Activated CD4-positive, alpha-beta T cell treated with anti-CD3 and anti-CD28 coated beads, Interleukin-2, amount 50 U/mL, for 4 hours (primary cell): ENCODE data around the gene BANK1.

Experiments
- DNase-seq, 2 experiments: peaks; one replicate each; pipeline ENCODE4 v3.0.0-alpha.2; 2020

The BANK1 gene

DNA sequence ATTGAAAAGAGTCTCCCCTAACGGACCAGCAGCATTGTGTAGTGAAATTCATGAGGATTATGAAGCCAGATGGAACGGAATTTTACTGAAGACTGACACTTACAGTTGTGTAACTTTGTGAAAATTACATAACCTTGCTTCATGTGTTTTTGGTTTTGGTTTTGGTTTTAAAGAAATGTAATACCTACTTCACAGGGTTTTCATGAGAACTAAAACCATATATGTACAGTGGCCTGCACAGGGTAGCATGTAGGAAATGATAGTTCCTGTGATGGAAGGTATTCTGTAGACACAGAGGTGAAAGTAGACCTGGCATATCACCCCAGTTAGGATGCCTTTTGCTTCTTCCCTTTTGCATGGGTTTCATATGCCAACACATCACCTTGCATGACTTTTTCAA, 247.0 kb downstream of the BANK1 start:
- DNase-seq = no peak

DNA sequence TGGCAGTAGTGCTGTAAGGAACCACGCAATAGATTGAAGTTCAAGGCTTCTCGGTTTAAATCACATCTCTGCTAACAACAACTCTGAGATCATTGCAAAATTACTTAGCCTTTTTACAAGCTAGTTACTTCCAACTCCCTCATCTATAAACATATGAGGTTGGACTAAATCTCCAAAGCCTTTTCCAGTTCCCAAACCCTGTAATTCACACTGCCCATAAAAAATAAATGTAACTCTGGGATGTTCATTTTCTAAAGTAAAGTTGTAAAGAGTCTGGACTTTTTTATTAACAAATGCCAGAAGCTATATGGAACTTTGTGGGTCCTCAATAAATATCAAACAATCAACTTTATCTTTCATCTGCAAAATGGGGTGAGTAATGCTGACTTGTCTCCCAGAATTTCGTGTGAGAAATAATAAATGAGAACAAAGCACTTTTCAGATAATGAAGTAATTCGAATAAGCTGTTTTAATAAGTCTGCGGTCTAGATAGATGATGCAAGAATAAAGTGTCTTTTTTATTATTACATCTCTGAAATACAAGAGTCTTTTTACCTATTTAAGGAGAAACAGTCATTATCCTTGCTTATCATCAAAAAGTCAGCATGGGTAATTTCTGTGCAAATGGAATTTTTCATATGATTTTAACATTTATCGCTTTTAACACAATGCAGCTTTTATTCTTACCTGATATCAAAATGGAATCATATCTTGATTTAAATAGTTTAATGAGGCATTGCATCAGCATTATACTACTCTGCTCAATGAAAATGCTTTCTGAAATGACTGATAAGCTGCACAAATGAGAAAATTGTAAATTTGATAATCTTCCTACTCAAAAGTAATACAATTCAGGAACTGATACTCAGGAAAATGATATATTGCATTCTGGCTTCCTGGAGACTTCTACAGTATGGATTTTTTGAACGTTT, 252.6 kb downstream of the BANK1 start:
- no peak for DNase-seq

DNA sequence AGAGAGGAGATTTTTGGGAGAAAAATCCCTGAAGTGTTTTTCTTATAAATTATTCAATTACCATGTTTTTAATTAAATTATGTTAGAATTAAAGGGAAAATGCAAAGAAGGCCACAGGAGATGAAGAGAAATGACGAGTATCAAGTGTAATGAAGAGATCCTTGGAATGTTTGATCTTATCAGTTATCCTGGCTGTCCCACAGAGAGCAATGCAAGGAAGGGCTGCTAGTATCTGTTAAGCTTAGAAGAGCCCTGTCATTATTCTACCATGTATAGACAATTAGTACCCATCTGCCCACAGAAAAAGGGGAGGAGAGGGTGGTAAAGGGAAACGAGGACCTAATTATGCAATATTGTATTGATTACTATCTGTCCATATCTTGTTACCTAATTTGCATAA, 257.1 kb downstream of the BANK1 start:
- no peak for DNase-seq

DNA sequence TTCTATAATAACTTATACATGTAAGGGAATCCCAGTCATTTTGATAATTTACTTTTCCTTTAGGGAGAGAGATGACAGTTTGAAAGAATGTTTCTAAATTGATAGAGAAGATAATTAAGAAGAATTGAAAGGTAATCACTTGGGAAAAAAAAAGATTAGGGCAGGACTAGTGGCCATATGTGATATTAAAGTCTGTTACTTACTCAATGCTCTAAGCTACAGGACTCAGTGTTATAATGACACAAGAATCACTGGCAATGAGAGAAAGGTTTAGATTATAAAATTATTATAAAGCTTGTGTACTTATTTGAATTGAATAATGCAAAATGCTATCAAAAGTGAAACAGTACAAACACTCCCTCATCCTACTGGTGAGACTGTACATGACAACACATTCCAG, 265.3 kb downstream of the BANK1 start:
- no peak for DNase-seq

DNA sequence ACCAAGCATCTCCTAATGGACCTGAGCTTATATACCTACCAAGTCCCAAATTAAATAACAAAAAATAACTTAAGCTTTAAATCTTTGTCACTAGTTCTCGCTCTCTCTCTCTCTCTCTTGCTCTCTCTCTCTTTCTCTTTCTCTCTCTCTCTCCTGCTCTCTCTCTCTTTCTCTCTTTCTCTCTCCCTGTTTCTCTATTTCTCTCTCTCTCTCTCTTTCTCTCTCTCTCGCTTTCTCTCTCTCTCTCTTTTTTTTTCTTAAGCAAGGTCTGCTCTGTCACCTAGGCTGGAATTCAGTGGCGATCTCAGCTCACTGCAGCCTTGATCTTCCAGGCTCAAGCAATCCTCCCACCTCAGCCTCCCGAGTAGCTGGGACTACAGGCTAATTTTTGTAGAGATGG, 266.6 kb downstream of the BANK1 start:
- no peak for DNase-seq

DNA sequence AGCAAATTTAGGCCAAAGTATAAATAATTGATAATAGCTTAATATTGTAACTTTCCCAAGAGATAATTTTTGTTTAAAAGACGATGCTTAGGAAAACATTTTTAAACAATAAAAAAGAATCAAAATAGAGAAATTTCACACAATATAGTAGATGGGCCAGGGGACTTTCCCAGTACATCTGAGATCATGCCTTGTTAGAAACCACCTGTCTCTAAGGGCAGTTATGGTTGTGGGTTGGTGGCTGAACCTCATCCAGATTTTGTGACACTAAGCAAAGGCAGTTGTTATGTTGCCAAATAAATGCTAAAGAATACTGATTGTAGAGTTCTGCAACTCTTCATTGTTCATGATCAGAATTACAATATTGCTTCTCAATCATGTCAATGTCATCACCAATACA, 270.6 kb downstream of the BANK1 start:
- DNase-seq = no peak

DNA sequence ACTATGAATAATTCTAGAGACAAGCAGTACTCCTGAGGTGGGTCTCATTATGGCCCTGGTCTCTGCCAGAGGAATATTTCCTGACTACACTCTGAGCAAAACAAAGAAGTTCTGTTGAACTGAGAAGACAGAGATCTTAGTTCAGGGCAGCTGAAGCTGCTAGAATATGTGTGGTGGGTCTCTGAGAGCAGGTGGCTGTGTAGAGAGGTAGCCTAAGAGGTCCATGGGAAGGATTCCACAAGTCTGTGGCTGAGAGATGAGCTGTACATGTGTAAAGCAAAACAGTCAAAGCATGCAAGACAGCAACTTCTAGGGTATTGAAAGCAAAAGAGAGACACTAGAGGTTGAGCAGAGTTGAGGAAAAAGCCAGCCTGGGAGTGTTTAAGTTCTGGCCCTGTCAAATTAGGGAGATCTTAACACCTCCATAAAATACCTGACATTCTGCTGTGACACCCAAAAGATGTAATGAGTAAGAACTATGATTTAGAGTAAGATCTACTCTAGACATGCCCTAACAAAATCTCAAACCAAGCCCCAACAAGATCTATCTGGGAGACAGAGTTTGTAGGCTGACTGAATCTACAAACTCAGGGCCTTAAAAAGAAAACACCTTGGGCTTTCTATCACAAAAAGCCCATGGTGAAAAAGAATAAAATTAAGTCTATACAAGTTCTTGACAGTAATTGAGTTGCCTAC, 274.4 kb downstream of the BANK1 start:
- DNase-seq = no peak

DNA sequence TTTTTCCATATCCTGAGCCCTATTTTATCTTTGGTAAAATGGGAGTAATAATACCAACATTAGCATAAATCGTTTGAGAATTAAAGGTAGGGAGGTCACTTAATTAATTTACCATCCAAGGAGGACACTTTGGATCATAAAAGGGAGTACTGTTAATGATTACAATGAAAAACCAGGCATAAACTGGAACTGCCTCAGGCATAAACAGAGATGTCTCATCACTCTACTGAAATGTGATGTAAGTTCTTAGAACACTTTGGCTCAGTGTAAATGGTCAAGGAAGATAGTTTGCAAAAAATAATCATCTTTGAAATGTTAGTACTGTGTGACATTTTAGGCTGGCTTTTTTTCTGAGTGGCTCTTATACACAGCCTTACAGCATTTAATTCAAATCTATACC, 286.1 kb downstream of the BANK1 start:
- no peak for DNase-seq

DNA sequence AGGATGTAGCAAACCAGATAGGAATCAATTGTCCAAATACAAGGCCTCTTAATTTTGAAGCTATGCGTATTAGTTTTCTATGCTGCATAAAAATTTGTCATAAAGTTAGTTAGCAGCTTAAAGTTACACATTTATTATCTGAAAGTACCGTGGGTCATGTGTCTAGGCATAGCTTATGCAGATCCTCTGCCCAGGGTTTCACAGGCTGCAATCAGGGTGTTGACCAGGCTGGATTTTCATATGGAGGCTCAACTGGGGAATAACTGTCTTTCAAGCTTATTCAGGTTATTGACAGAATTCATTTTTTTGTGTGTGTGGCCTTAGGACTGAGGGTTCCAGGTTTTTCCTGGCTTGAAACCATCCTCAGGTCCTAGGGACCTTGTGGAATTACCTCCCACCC, 289.7 kb downstream of the BANK1 start:
- DNase-seq = no peak

DNA sequence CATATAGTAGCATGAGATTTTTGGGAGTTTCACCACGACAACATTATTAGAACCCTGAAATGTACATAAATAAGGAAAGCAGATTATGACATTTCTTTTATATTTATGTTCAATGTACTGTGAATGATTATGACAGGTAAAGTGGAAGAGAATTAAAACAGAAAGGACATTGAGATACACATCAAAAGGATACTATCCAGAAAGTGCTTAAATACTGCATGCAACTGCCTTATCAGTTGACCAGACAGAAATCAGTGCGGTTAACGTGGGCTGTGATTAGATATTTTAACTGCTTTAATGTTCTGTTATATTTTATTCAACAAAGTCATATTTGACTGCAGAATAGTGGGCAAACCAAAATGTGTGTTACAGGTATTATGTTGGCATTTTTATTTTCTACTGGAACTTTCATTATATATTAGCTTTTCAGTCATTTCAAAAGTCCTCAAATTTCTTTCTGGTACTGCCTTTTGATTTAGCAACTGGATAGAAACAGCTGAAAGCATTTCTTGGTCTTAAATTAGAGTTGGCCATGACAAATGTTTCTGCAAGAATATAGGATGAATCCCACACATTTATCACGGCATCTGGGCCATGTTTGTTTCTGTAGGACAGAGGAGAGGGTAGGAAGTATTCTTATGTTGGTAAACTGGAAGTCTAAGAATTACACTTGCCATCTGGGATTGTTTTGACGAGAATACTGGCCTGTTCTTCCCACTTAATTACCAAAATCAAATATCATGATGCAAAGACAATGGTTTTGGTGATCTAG, 299.5 kb downstream of the BANK1 start:
- no peak for DNase-seq

DNA sequence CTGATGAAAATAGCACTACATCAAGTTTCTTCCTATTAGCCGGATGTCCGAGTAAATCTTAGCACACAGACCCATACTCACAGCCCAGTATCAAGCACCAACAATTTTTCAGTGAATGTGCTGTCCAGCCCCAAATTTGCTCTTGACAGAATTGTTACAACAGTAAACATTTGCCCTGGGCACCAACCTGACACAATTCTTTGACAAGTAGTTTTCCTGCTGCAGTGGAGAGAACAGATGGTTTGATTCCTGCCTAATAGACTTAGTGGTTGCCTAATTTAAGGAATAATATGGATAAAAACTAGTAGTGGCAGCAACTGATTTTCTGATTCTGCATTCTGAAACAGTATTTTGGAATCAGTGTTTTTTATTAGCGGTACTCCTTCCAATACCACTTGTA, 301.1 kb downstream of the BANK1 start:
- no peak for DNase-seq

DNA sequence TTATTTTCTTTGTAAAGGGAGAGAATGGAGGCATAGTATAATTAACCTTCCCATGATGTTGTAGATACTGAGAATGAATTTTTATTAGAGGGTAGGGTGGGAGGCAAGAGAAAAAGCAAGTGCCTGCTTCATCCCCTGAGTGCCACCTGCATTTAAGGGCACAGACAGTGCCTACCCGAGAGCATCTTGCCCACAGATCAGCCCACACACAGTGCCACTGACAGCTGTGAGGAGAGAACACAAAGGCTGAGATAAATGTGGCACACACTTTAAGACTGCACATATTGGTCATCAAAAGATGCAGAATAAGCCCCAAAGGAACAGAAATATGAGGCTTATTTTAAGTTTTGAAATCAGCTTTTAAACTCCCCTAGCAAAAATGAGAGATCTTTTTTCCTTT, 304.0 kb downstream of the BANK1 start:
- DNase-seq = no peak

DNA sequence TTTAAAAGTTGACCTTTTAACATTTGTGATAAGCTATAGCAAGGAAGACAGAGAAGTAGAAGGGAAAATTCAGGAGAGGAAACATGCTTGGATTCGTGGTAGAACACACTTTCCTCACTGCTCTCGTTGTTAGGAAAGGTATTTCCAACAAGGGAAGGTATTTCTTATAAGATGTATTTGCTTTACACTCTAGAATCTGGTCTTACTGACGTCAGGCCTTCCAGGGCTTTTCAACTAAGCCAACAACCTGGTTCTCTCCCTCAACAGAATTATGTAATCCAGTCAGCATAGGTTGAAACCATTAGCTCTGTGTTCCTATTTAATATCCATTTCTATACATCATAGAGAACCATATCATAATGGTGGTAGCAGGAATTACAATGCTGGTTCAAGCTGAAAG, 312.8 kb downstream of the BANK1 start:
- DNase-seq = no peak

DNA sequence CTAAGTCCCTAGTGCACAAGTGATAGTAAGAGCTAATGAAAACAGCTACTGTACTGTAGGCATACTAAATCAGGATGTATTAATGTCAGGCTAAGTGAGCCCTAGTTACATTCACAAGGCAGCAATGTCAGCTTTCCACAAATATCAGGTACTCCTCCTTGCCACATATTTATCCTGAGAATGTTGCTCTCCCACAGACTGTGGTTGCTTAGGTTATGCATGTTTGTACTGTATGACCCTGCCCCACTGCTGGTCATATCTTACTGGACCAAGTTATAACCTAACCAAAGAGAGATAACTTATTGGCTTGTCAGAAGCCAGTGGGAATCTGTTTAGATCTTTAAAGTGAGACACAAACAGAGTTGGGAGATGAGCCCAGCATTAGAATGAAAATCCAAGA, 313.7 kb downstream of the BANK1 start:
- no peak for DNase-seq

DNA sequence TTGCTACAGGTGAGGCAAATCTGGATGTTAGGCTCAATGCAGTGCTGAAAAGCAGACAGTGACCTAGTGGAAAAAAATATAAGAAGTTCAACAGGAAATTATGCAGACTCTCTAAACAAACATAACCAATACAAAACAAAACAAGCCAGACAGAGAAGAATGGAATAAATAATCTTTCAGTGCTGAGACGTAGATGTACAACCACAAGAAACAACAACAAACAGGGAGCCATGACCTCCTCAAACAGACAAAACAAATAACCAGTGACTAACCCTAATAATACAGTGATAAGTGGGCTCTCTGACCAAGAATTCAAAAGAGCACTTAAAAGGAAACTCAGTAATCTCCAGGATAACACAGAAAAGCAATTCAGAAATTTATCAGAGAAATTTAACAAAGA, 315.5 kb downstream of the BANK1 start:
- no peak for DNase-seq

DNA sequence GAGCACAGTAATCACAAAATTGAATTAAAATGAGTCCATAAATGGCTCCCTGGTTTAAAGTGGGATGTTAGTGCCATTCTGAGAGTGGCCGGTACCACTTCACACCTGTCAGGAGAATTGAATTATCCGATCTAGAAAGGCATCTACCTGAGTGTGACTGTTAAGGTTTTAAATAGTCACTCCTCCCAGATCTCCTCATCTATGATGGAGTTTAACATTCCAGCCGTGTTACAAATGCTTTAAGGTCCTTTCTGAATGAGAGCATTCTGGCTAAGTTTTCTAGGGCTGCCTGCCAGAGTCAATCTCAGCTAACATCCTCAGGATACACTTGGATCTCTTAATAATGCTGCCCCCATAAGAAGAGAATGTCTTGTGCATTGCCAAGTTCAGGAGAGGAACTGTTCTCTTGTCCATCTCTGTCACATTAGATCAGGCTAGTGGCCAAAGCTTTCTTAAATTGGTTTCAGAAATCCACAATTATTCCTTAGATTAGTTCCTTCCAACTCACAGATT, 323.6 kb downstream of the BANK1 start:
- DNase-seq = no peak

DNA sequence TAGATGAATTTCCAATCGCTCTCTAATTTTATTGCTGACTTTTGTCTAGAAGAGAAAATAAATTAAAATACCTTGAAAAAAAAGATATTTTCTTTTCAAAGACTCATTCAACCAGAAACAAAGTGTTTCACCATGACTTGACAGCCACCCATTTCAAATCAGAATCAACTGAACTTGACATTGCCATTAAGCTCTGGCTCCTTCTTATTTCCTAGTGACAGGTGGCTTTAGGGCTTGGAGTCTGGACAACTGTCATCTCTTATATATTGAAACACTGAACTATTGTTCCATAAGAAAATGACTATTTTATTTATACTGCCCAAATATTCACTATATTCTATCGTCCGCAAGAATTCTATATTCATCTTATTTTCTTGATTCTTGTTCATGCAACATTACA, 325.6 kb downstream of the BANK1 start:
- DNase-seq = no peak

DNA sequence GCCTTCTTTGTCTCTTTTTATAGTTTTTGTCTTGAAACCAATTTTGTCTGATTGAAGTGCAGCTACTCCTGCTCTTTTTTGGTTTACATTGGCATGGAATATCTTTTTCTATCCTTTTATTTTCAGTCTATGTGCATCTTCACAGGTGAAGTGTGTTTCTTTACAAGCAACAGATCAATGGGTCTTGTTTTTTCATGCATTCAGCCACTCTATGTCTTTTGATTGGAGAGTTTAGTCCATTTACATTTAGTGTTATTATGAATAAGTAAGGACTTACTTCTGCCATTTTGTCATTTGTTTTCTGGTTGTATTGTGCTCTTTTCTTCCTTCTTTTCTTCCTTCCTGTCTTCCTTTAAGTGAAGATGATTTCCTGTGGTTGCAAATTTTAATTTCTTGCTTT, 330.3 kb downstream of the BANK1 start:
- DNase-seq = no peak
